Fibroblast of skin of scalp (primary cell): ENCODE measurements around the gene ZNF688. TPM values are rescaled to one million over a fixed set of nuclear protein-coding genes. Genes with fewer than 3 reads are reported as not detected.
"Not testable (repeated sequence)": the region's sequence is repeated elsewhere in the genome, so short reads cannot be mapped to it uniquely, and the experiment has no call there.

ENCODE experiments used
- DNase-seq: peaks from one replicate; pipeline ENCODE4 v3.0.0-alpha.2; 2013
- polyA plus RNA-seq, 2 experiments: library from polyadenylated mRNA; unstranded; fragments of 120-200 nt; gene quantifications; one replicate each; pipeline ENCODE4 v1.2.1, GENCODE V29; 2013; ENCODE audit not compliant: insufficient read length in 2 of 2

ZNF688 gene
- 10.4 TPM for polyA plus RNA-seq (2013, experiment 1 of 2; ENCODE audit: insufficient read length)
- 7.9 TPM for polyA plus RNA-seq (2013, experiment 2 of 2; ENCODE audit: insufficient read length)

DNA sequence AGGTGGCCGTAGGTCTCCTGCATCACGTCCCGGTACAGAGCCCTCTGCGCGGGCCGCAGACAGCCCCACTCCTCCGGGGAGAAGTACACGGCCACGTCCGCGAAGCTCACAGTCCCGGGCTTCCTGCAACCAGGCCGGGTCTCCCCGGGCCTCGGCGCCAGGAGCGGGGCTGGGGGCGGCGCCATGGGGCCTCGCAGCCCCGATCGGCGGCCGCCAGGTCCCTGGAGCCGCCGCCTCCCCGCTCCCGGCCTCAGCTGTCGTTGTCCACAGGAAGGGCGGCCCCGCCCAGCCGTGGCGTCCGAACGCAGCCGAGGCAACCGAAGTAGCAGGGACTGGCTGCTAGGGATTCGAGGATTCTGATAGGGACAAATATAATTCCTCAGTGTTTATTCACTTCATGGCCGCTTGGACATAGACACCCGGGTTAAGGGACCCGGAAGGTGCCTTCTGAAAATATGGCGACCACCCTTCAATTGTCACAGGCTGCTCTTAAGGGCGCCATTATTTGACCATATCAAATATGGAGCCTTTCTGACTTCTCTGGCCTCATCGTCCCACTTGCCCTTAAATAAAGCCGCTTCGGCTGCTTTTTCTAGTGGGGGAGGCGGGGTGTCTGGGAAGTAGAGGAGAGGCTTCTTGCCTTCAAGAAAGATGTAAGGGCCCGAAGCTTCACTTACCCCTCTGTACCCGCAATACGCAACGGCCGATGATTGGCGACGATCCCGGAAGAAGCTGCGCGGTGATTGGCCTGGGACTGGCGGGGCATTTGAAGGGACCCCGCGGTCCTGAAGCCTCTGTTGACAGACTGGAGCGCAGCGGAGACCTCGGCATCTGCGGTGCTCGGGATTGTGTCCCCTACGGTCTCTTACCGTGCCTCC, at the start of gene ZNF688:
ZNF688 (minus strand) TSS at position 270 of the 878 bp plus-strand sequence; CDS start at position 185, 85 bp downstream.
- DNase-seq = peak; percentile 98

DNA sequence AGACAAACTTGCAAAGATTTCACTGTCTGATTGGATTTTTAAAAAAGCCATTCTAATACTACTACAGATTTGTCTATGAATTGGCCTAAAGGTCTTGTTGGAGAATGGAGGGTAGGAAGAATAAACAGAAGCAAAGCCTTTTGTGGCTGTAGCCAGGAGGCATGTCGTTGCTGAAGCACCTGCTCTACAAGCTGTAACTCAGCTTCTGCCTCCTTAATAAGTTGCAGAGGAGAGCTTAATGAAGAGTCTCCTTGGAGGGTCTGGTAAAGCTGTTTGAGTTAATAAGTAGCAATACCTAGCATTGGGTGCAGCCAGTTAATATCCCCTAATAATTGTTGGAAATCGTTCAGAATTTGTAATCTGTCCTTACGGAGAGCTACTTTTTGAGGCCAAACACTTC, 48.7 kb upstream of the ZNF688 start:
- no peak for DNase-seq

DNA sequence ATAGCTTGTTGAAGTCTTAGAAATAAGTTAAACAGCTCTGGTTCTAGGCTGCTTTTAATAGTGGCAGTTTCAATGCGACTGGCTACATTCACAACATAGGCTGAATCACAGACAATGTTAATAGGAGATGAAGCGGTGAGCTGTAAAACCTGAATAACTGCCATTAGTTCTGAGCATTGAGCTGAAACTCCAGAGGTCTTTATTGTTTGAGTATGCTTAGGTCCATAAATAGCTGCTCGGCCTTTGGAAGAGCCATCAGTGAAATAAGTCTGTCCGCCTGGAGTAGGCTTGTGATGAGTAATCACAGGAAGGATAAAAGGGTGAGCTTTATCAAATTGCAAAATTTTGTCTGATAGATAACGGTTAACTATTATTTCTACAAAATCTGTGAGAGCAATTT, 48.1 kb upstream of the ZNF688 start:
- DNase-seq = no peak

DNA sequence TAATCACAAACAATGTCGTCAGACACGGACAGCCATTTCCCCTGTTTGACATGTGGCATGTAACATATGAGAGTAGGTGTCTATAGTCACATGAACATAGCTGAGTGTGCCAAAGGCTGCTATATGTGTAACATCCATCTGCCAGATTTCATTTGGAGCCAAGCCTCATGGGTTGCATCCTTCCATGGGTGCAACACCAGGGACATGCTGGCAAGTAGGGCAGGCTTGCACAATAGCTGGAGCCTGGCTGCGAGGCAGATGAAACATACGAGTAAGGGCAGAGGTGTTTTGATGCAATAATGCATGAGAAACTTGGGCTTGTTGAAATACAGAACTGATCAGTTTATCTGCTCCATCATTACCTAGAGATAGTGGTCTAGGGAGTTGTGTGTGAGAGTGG, 47.7 kb upstream of the ZNF688 start:
- DNase-seq = no peak

DNA sequence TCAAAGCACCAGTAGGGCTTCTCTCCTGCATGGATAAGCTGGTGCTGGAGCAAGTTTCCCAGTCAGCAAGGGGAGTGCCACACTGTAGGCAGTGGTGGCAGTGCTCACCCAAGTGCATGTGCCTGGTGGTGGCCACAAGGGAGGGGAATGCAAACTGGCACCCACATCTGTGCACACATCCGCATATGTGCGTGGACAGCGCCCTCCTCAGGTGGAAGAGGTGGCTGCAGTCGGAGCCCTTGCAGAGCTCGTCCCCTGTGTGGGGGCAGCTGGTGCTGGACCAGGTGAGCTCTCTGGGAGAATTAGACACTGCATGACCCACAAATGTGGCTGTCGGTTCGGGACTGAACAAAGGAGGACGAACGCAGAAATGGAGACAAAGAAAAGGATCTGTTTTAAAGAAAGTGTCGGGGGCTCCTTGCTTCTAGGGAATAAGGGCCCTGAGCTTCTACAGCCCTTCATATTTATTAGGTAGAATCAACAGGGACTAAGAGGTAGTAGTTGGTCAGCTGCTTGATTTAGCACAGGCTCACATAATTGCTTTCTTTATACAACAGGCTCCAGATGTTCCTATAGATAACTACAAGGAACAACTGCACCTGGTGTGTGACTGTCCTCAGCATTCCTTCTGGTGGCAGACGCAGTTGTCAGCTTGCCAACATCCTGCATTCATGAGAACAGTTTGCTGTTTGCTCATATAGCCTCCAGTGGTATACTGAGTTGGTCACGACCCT, 44.0 kb upstream of the ZNF688 start:
- peak; percentile 18 for DNase-seq

DNA sequence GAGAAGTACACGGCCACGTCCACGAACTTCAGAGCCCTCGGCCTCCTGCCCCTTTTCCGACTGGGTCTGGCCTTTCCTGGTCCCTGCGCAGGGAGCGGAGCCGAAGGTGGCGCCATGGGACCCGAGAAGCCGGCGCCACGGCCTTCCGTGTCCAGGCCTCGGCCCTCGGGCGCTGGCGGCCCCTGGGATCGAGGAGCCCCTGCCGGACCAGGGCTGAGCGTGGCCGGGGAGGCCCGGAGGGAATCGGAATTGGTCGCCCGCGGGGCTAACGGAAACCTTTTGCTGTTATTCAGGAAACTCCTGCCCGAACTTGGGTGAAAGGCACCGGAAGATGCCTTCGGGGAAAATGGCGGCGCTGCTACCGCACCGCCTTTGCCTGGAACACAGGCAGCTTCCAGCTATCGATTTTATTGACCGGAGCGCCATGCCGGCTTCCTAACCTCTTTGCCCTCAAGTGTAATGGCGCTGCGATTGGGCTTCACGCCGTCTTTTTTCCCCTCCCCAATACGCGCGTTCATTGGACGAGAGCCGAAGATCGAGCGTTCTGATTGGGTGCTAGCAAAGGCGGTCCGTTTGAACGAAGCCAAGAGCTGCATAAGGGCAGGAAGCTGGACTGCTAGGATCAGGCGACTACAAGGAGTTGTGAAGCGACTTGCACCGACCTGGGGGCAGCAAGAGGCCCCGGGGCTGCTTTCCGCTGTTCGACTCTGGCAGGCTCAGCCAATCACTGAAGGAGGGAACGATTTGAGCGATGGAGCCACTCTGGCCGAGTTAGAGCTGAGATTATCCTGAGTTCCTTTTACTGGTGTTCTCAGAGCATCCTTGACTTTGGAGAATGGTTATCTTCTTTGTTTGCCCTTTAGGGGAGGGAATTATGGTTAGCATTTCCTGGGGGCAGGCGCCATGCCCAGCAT, 38.7 kb upstream of the ZNF688 start, which contains the start of gene ZNF689:
ZNF689 (minus strand) TSS at position 464 of the 914 bp plus-strand sequence; CDS start at position 116, 348 bp downstream.
- DNase-seq = peak; percentile 98

DNA sequence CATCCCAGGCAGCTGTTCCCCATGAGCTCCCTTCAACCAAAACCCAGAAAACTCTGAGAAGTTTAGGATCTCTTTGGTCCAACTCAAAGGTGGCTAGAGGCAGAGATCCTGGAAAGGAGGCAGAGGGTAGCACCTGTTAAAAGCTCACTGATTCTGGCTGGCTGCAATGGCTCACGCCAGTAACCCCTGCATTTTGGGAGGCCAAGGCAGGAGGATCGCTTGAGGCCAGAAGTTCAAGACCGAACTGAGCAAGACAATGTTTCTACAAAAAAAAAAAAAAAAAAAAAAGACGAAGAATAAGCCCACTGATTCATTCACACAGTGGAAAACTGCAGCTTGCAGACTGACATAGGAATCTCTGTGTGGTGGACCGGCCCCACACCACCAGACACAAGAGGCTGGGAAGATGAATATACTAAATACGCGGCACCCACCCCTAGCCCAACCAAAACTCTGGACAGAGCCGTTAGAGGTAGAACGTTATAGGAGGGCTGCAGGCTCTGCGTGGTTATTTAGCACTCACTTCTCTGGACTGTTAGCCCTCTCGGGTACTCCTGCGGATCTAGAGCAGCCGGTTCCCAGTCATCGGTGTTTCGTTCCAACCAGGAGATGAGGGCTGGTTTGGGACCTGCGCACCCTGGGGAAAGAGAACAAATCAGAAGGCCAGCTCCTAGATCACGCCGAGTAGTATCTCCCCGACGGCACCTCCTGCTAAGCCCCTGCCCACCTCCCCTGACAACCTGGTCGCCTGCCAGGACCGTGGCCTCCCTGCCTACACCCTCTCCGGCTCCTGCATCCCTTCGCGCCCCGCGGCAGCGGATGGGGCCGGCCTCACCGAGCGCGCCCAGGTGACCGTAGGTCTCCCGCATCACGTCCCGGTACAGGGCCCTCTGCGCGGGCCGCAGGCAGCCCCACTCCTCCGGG, 37.8 kb upstream of the ZNF688 start:
- DNase-seq = peak; percentile 44

DNA sequence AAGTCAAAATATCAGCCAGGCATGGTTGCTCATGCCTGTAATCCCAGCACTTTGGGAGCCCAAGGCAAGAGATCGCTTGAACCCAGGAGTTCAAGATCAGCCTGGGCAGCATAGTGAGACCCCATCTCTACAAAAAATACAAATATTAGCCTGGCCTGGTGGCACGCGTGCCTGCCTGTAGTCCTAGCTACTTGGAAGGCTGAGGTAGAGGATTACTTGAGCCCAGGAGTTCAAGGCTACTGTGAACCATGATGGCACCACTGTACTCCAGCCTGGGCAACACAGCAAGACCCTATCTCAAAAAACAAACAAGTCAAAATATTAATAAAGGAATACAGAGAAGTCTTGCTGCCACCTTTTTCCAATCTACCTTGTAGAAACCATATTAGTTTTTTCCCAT, 34.5 kb upstream of the ZNF688 start:
- DNase-seq = no peak

DNA sequence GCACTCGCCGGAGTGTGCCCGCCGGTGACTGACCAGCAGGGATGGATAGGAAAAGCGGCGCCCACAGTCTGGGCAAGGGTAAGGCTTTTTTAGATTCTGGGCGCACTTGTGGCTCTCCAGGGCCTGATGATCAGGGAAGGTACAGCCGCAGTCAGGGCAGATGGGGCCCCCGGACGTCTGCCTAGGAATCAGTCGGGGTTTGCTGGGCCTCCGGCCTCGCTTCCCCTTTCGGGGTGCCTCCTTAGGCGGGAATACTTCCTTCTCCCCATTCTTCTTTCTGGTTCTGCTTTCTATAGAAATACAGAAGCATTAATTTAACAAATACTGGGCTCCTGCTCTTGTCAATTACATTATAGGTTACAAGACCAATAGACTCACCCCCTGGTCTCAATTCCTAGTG, 33.6 kb upstream of the ZNF688 start:
- DNase-seq = no peak

DNA sequence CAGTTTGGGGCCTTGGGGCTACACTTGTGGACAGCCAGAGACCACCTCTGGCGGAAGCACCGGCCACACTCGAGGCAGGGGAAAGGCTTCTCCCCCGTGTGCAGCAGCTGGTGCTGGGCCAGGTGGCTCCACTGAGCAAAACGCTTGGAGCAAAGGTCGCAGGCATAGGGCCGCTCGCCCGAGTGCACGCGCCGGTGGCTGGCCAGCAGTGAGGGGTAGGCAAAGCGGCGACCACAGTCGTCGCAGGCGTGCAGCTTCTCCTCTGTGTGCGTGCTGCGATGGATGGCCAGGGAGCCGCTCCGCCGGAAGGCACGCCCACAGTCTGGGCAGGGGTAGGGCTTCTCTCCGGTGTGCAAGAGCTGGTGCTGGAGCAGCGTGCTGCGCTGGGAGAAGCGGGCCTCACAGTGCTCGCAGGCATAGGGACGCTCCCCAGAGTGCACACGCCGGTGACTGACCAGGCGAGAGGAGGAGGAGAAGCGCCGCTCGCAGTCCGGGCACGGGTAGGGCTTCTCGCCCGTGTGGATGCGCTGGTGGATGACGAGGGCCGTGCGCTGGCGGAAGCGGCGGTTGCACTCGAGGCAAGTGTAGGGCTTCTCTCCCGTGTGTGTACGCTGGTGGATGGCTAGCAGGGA, 32.9 kb upstream of the ZNF688 start:
- no peak for DNase-seq

DNA sequence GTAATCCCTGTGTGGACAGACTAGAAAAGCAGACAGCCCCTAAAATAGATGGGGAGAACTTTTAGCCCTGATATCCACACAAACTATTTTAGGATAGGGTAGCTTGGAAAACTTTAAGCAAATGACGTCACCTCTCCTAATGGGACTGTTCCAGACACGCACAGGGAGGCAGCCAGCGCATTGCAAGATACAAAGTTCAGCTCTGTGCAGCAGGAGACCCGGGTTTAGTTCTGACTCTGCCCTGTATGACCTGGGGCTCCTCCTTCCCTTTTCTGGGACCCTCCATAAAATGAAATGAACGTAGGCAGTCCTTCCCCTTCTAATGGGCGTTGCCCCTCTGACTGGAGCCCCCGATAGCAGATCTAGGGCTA, 32.4 kb upstream of the ZNF688 start:
- DNase-seq = no peak

DNA sequence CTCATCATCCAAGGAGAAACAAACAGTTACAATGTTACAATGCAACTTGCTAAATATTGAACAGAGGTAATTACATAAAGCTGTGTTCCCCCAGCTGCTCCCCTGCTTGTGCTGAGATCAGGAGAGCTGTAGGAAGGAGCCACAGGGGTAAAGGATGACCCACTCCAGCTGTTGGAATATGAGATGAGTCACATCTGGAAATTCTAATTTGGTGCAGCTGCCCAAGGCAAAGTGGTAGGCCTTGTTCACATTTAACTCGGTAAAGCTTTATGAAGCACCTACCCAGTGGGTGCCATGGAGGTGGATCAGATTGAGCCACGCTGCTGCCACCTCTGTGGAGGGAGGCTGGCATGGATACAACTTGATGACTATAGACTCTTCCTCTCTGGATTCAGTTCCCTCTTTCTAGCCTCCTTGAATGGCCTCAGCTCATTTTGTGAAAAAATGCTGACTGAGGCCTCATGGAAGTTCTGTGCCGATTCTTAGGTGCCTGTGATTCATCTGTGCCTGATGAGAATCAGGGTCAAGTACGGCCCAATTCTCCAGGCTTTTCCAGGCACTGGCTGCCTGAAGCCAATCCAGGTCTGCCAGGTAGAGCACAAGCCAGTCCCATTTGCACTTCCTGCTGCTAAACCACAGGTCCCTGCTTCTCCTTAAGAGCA, 31.2 kb upstream of the ZNF688 start:
- DNase-seq = peak; percentile 22

DNA sequence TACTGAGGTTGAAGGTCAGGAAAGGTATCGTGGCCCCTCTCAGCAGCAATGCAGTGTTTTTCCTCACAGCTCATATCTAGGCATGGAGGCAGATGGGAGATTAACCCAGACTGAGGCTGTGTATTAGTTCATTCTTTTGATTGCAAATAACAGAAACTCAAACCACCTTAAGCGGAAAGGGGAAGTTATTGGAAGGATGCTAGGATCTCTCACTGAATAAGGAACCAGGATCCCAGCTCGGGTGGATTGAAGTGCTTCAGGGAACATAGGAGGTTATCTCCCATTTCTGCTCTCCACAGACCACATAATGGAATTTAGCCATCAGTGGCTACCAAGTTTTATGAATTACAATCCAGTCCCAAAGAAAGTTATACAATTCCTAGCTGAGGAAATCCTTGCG, 30.5 kb upstream of the ZNF688 start:
- DNase-seq = no peak

DNA sequence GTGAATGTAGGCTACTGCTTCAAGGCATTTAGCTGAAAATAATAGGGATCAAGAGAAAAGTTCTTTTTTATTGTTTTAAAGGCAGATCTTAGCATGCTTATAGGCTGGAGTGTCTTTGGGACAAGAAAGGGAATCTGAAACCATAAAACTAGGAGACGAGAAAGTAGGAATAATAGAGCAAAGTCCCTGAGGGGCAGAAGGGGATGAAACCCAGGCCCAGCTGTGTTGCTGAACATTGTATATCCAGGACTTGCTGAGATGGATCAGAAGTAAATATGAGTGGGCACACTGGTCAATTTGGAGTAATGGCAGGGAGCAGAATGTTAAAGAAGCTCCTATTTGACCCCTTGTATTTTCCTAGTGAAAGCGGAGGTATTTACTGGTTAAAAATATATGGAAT, 29.4 kb upstream of the ZNF688 start:
- DNase-seq = no peak

DNA sequence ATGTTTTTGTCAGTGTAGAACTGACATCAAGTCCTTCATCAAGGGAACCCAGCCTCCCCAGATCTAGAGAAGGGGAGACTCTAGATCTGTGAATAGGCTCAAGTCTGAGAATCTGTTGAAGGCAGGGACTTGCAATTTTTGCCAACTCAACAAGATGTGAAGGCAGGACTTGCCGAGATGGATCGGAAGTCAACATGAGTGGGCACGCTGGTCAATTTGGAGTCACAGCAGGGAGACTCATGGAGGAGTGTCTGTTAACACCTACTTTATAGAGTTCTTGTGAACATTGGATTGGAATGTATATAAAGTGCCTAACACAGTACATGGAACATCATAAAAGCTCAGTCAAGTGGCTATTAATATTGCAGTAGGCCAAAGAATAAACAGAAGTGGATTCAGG, 28.7 kb upstream of the ZNF688 start:
- no peak for DNase-seq

DNA sequence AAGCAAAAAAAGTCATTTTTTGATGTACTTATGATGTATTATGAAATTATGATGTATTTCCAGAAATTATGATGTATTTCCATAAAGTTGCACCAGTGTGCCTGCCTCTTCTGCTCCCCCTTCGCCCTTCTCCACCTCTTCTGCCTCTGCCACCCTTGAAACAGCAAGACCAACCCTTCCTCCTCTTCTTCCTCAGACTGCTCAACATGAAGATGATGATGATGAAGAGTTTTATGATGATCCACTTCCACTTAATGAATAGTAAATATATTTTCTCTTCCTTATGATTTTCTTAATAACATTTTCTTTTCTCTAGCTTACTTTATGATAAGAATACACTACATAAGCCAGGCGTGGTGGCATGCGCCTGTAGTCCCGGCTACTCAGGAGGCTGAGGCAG, 21.4 kb upstream of the ZNF688 start:
- no peak for DNase-seq

DNA sequence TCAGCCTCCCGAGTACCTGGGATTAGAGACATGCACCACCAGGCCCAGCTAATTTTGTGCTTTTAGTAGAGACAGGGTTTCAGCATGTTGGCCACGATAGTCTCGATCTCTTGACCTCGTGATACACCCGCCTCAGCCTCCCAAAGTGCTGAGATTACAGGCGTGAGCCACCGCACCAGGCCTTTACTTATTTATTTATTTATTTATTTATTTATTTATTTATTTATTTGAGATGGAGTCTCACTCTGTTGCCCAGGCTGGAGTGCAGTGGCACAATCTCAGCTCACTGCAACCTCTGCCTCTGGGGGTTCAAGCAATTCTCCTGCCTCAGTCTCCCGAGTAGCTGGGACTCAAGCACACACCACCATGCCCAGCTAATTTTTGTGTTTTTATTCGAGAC, 19.4 kb upstream of the ZNF688 start:
- DNase-seq = not testable (repeated sequence)

DNA sequence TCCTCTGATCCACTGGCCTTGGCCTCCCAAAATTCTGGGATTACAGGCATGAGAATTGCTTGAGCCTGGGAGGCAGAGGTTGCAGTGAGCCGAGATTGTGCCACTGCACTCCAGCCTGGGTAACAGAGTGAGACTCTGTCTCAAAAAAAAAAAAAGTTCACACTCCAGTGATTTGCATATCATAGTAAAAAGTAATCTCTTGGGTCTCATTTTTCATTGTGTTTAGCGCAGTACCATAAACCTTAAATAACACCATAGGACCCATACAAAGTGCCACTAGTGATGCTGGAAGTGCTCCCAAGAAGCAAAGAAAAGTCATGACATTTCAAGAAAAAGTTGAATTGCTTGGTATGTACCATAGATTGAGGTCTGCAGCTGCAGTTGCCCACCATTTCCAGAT, 18.1 kb upstream of the ZNF688 start:
- not testable (repeated sequence) for DNase-seq

DNA sequence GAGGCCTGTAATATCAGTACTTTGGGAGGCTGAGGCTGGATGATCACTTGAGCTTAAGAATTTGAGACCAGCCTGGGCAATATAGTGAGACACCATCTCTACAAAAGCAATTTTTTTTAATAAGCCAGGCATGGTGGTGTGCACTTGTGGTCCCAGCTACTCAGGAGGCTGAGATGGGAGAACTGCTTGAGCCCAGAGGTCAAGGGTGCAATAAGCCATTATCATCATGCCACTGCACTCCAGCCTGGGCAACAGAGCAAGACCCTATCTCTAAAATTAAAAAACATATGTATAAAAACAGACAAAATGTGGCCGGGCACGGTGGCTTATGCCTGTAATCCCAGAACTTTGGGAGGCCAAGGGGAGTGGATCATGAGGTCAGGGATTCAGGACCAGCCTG, 17.1 kb upstream of the ZNF688 start:
- no peak for DNase-seq
